IMR-90 (cell line): ENCODE measurements around the gene TTC23. TPM values are rescaled to one million over a fixed set of nuclear protein-coding genes. Genes with fewer than 3 reads are reported as not detected.

Experiments used
- ATAC-seq: fragments of 200-7000 bp; cut with Tn5 transposase; 2 replicates; pipeline ENCODE4 v1.9.1; 2020; ENCODE audit warnings: low read depth, mild to moderate bottlenecking, moderate library complexity
- BruUV-seq: library from RNA; stranded (reverse); fragments of 400-500 nt; replicated peaks from 2 replicates; lab custom pipeline; 2021; lab: Mats Ljungman, UMichigan
- CTCF ChIA-PET: fragments of 300-600 bp; formaldehyde crosslinking; extraction: SDS; loops from one replicate; lab custom pipeline; 2021; ENCODE audit warnings: antibody characterized with exemption; lab: Yijun Ruan, JAX
- POLR2A ChIA-PET: fragments of 300-600 bp; sonication (Branson Sonifier 250); formaldehyde crosslinking; loops from one replicate; lab custom pipeline; 2022; ENCODE audit warnings: antibody characterized with exemption; ENCODE audit not compliant: unreplicated experiment; lab: Charles Lee
- DNase-seq: peaks from one replicate; pipeline ENCODE4 v3.0.0; 2013
- H2AFZ ChIP-seq: replicated peaks from 2 replicates; pipeline ENCODE3; 2013; ENCODE audit warnings: low read length, mild to moderate bottlenecking; ENCODE audit not compliant: poor library complexity
- H2AK5ac ChIP-seq: 2 replicates; pipeline ENCODE4 v1.6.1; 2013; ENCODE audit warnings: low read depth, low read length, inconsistent platforms
- H2AK9ac ChIP-seq: replicated peaks from 2 replicates; pipeline ENCODE3; 2013; ENCODE audit warnings: mild to moderate bottlenecking, low read depth, low read length, moderate library complexity; ENCODE audit not compliant: poor library complexity
- H2BK120ac ChIP-seq: 2 replicates; pipeline ENCODE4 v1.6.1; 2013; ENCODE audit warnings: low read depth, low read length, inconsistent platforms
- H2BK15ac ChIP-seq: 3 replicates; pipeline ENCODE4 v1.6.1; 2013; ENCODE audit warnings: low read depth, low read length, inconsistent platforms
- H2BK20ac ChIP-seq: 2 replicates; pipeline ENCODE4 v1.6.1; 2013; ENCODE audit warnings: low read depth, mild to moderate bottlenecking, inconsistent platforms, low read length, moderate library complexity
- H2BK5ac ChIP-seq: 2 replicates; pipeline ENCODE4 v1.6.1; 2013; ENCODE audit warnings: mild to moderate bottlenecking, low read depth, low read length, inconsistent platforms; ENCODE audit not compliant: poor library complexity, severe bottlenecking
- H3K14ac ChIP-seq: replicated peaks from 2 replicates; pipeline ENCODE4 v1.6.1; 2013; ENCODE audit warnings: low read depth, low read length, inconsistent platforms
- H3K18ac ChIP-seq: 2 replicates; pipeline ENCODE4 v1.6.1; 2013; ENCODE audit warnings: low read depth, low read length, control low read depth
- H3K23ac ChIP-seq: 2 replicates; pipeline ENCODE4 v1.6.1; 2013; ENCODE audit warnings: low read depth, low read length, inconsistent platforms
- H3K27ac ChIP-seq: 2 replicates; pipeline ENCODE4 v1.5.1; 2013; ENCODE audit warnings: mild to moderate bottlenecking, control low read depth, low read length; ENCODE audit not compliant: insufficient read depth
- H3K27me3 ChIP-seq: 2 replicates; pipeline ENCODE4 v1.6.1; 2013; ENCODE audit warnings: low read length; ENCODE audit not compliant: control insufficient read depth, insufficient read depth
- H3K36me3 ChIP-seq: 2 replicates; pipeline ENCODE4 v1.6.1; 2013; ENCODE audit warnings: low read length, mixed read lengths; ENCODE audit not compliant: control insufficient read depth, insufficient read depth
- H3K4ac ChIP-seq: 2 replicates; pipeline ENCODE4 v1.6.1; 2013; ENCODE audit warnings: low read depth, low read length, inconsistent platforms
- H3K4me1 ChIP-seq: 2 replicates; pipeline ENCODE4 v1.6.1; 2013; ENCODE audit warnings: low read length, mixed read lengths; ENCODE audit not compliant: control insufficient read depth, insufficient read depth
- H3K4me2 ChIP-seq: 2 replicates; pipeline ENCODE4 v1.6.1; 2013; ENCODE audit warnings: low read depth, mild to moderate bottlenecking, control low read depth, low read length, moderate library complexity
- H3K4me3 ChIP-seq: 2 replicates; pipeline ENCODE4 v1.5.1; 2013; ENCODE audit warnings: low read depth, mild to moderate bottlenecking, control low read depth, low read length, moderate library complexity; ENCODE audit not compliant: insufficient read depth
- H3K56ac ChIP-seq: 2 replicates; pipeline ENCODE4 v1.6.1; 2013; ENCODE audit warnings: low read length, inconsistent platforms; ENCODE audit not compliant: insufficient read depth; ENCODE audit errors: extremely low read depth
- H3K79me1 ChIP-seq, 2 experiments: 2 replicates each; pipeline ENCODE4 v1.6.1; 2013; ENCODE audit warnings: low read length in 2 of 2, inconsistent platforms in 1 of 2, low read depth in 1 of 2
- H3K9ac ChIP-seq: 2 replicates; pipeline ENCODE4 v1.6.1; 2013; ENCODE audit warnings: low read depth, low read length, control low read depth
- H3K9me1 ChIP-seq: 2 replicates; pipeline ENCODE4 v1.6.1; 2013; ENCODE audit warnings: low read length, inconsistent platforms; ENCODE audit not compliant: insufficient read depth
- H3K9me3 ChIP-seq: 2 replicates; pipeline ENCODE4 v1.6.1; 2013; ENCODE audit warnings: low read length; ENCODE audit not compliant: control insufficient read depth, insufficient read depth
- H4K20me1 ChIP-seq: 2 replicates; pipeline ENCODE4 v1.6.1; 2013; ENCODE audit warnings: low read length, inconsistent platforms; ENCODE audit not compliant: insufficient read depth
- H4K5ac ChIP-seq: 2 replicates; pipeline ENCODE4 v1.6.1; 2013; ENCODE audit warnings: mild to moderate bottlenecking, low read depth, low read length, control low read depth
- H4K8ac ChIP-seq, 2 experiments: 2 replicates each; pipeline ENCODE4 v1.6.1; 2013; ENCODE audit warnings: low read depth in 2 of 2, low read length in 2 of 2, control low read depth in 1 of 2, inconsistent platforms in 1 of 2
- H4K91ac ChIP-seq: 2 replicates; pipeline ENCODE4 v1.6.1; 2013; ENCODE audit warnings: low read depth, low read length, inconsistent platforms; ENCODE audit not compliant: insufficient read depth
- BHLHE40 ChIP-seq: fragments of 150-350 bp; IDR thresholded peaks from 2 replicates; pipeline ENCODE4 v1.6.1; 2016; ENCODE audit warnings: mild to moderate bottlenecking, low read depth, low read length
- CHD1 ChIP-seq: IDR thresholded peaks from 2 replicates; pipeline ENCODE4 v1.6.1; 2012; ENCODE audit warnings: low read depth, low read length, improper control_type of control experiment
- ELK1 ChIP-seq: fragments of 150-350 bp; IDR thresholded peaks from 2 replicates; pipeline ENCODE4 v1.6.1; 2016; ENCODE audit warnings: low read depth, mild to moderate bottlenecking, low read length, moderate library complexity, borderline replicate concordance
- FOS ChIP-seq: fragments of 150-350 bp; IDR thresholded peaks from 2 replicates; pipeline ENCODE4 v1.6.1; 2016; ENCODE audit warnings: low read depth, low read length
- MAFK ChIP-seq: IDR thresholded peaks from 2 replicates; pipeline ENCODE4 v1.6.1; 2012; ENCODE audit warnings: low read depth, low read length, improper control_type of control experiment
- NFE2L2 ChIP-seq: fragments of 150-350 bp; IDR thresholded peaks from 2 replicates; pipeline ENCODE4 v1.6.1; 2016; ENCODE audit warnings: low read depth, mild to moderate bottlenecking, low read length
- RFX5 ChIP-seq: IDR thresholded peaks from 2 replicates; pipeline ENCODE4 v1.8.0; 2012; ENCODE audit warnings: low read depth, mild to moderate bottlenecking, low read length, moderate library complexity
- WGBS, 2 experiments: methylation state at CpG; one replicate each; pipeline versions ENCODE4 v1.1.5 to v1.1.7; 2013; ENCODE audit warnings: missing lambda C conversion rate in 2 of 2; ENCODE audit not compliant: insufficient read length in 1 of 2; ENCODE audit errors: extremely low coverage in 2 of 2; 5-methylcytosine and 5-hydroxymethylcytosine counted together
- dilution Hi-C: fragments of 300-500 bp; cut with HindIII; formaldehyde crosslinking; loops from one replicate; pipeline ENCODE4 v1.14.3; 2018; ENCODE audit warnings: low sequenced_read_pairs; ENCODE audit not compliant: unreplicated experiment
- in situ Hi-C: fragments of 300-500 bp; cut with MboI; formaldehyde crosslinking; loops from 3 replicates; pipeline ENCODE4 v1.14.3; 2019; ENCODE audit warnings: low sequenced_read_pairs, inconsistent platforms, mixed read lengths
- intact Hi-C: fragments of 100-400 bp; cut with micrococcal nuclease; formaldehyde crosslinking; loops from 2 replicates; pipeline ENCODE4 v1.10.0; 2022
- polyA plus RNA-seq, 3 experiments: library from polyadenylated mRNA; depleted of rRNA; stranded (reverse); fragments of >200 nt; gene quantifications; 2 replicates each; pipeline ENCODE4 v1.2.3, GENCODE V29; 2012; ENCODE audit warnings: low replicate concordance in 1 of 3
- total RNA-seq: library from RNA; depleted of rRNA; stranded (reverse); fragments of >200 nt; gene quantifications from 2 replicates; pipeline ENCODE4 v1.2.3, GENCODE V29; 2012

TTC23 gene
- total and polyA plus RNA-seq, 2 of the 4 experiments (the other 2 are of a cell fraction), result 7.8 to 29.8 TPM

- dilution Hi-C loops, result no loop called here
- Histone ChIP-seq H2AK9ac (no peak overlapping the region), H3K4ac (no peak overlapping the region; the same call in 1 of the 2 replicates), H3K56ac (no peak overlapping the region), H3K23ac (no peak overlapping the region), H3K36me3 (peaks cover 15% of the 10 kb centered on the region), H3K4me3 (no peak overlapping the region), H3K4me2 (no peak overlapping the region), H2BK120ac (no peak overlapping the region), H2BK15ac (no peak overlapping the region), H3K18ac (no peak overlapping the region), H2BK20ac (no peak overlapping the region), H3K14ac (no peak overlapping the region), H2AFZ (no peak overlapping the region), H3K27ac (no peak overlapping the region), H3K27me3 (no peaks in the 10 kb centered on the region), H3K79me1 (peaks cover 3 to 14% of the 10 kb centered on the region in 2 experiments; a peak in 3 of 4 replicates), H4K8ac (no peak overlapping the region), H4K20me1 (peaks cover 8% of the 10 kb centered on the region; the same call in 1 of the 2 replicates), H3K9me3 (no peaks in the 10 kb centered on the region), H3K4me1 (peaks cover 20% of the 10 kb centered on the region), H3K9me1 (peaks cover 27% of the 10 kb centered on the region), H2AK5ac (no peak overlapping the region), H2BK5ac (no peak overlapping the region), H3K9ac (no peak overlapping the region), H4K91ac (no peak overlapping the region), H4K5ac (no peak overlapping the region)
- ChIA-PET POLR2A (no interaction called here), CTCF (no interaction called here)
- DNase-seq (no peak), ATAC-seq (no peak)
- no peak for TF ChIP-seq MAFK
- TF ChIP-seq FOS, result no peak
- no peak for TF ChIP-seq NFE2L2
- TF ChIP-seq RFX5, result no peak
- no peak for TF ChIP-seq CHD1
- TF ChIP-seq ELK1, result no peak
- TF ChIP-seq BHLHE40, result no peak
- in situ Hi-C loops, result no loop called here
- no TSS peak for BruUV-seq
- intact Hi-C loops, result no loop called here
- 93% methylated on average over 15 of the region's 23 CpGs; no CpG with 5 or more reads in 1 of the 2 experiments for WGBS, 2 experiments
Observed at GRCh38 chr15:99165956-99166689, 83.3 kb downstream of the TTC23 start.
